Keratinocyte (primary cell): ENCODE data around the gene CD300LD. TPM values are rescaled to one million over a fixed set of nuclear protein-coding genes. Genes with fewer than 3 reads are reported as not detected.

Experiments
- DNase-seq: peaks from one replicate; pipeline ENCODE4 v3.0.0-alpha.2; 2011; ENCODE audit warnings: low read depth, missing footprints, low spot score
- FAIRE-seq: peaks from 2 replicates; lab custom pipeline; 2011; peaks lifted over from hg19 to GRCh38; lab: Jason Lieb, UNC
- H2AFZ ChIP-seq: 2 replicates; pipeline ENCODE4 v1.6.0; 2012; ENCODE audit warnings: low read length, control low read depth, inconsistent platforms; ENCODE audit not compliant: control insufficient read depth
- H3K27ac ChIP-seq: 2 replicates; pipeline ENCODE4 v1.5.1; 2011; ENCODE audit warnings: low read length; ENCODE audit not compliant: control insufficient read depth, insufficient read depth
- H3K27me3 ChIP-seq: 3 replicates; pipeline ENCODE4 v1.6.0; 2011; ENCODE audit warnings: low read length; ENCODE audit not compliant: control insufficient read depth, insufficient read depth; ENCODE audit errors: extremely low read depth
- H3K36me3 ChIP-seq, 2 experiments: 2 replicates in 1 of 2; 3 replicates in 1 of 2; pipeline ENCODE4 v1.5.1; 2011; ENCODE audit warnings: low read length in 2 of 2, mild to moderate bottlenecking in 1 of 2; ENCODE audit not compliant: control insufficient read depth in 2 of 2, insufficient read depth in 2 of 2; ENCODE audit errors: extremely low read depth in 1 of 2
- H3K4me1 ChIP-seq: 3 replicates; pipeline ENCODE4 v1.5.1; 2011; ENCODE audit warnings: low read length; ENCODE audit not compliant: control insufficient read depth, insufficient read depth; ENCODE audit errors: extremely low read depth
- H3K4me2 ChIP-seq: 3 replicates; pipeline ENCODE4 v1.6.0; 2011; ENCODE audit warnings: low read depth, low read length; ENCODE audit not compliant: control insufficient read depth, insufficient read depth; ENCODE audit errors: extremely low read depth
- H3K4me3 ChIP-seq, 3 experiments: fragments of 200-600 bp in 1 of 3; sonication (generic) in 1 of 3; 2 replicates in 2 of 3; 3 replicates in 1 of 3; pipeline ENCODE4 v1.5.1; 2011 to 2016; ENCODE audit warnings: low read length in 3 of 3, mild to moderate bottlenecking in 3 of 3, control low read depth in 2 of 3, inconsistent platforms in 1 of 3, low read depth in 1 of 3, mixed read lengths in 1 of 3, mixed run types in 1 of 3, moderate library complexity in 1 of 3; ENCODE audit not compliant: control insufficient read depth in 2 of 3, insufficient read depth in 2 of 3; ENCODE audit errors: extremely low read depth in 1 of 3
- H3K79me2 ChIP-seq: 2 replicates; pipeline ENCODE4 v1.6.0; 2012; ENCODE audit warnings: low read length; ENCODE audit not compliant: control insufficient read depth, insufficient read depth
- H3K9ac ChIP-seq: 3 replicates; pipeline ENCODE4 v1.6.0; 2011; ENCODE audit warnings: low read length; ENCODE audit not compliant: control insufficient read depth, insufficient read depth; ENCODE audit errors: extremely low read depth
- H3K9me1 ChIP-seq: 3 replicates; pipeline ENCODE4 v1.6.0; 2011; ENCODE audit warnings: low read length; ENCODE audit not compliant: control insufficient read depth, insufficient read depth; ENCODE audit errors: extremely low read depth
- H3K9me3 ChIP-seq: 2 replicates; pipeline ENCODE4 v1.5.1; 2012; ENCODE audit warnings: low read depth, low read length; ENCODE audit not compliant: control insufficient read depth
- H4K20me1 ChIP-seq: 3 replicates; pipeline ENCODE4 v1.6.0; 2011; ENCODE audit warnings: low read length; ENCODE audit not compliant: control insufficient read depth, insufficient read depth; ENCODE audit errors: extremely low read depth
- CTCF ChIP-seq, 3 experiments: IDR thresholded peaks in 1 of 3; conservative IDR thresholded peaks in 1 of 3; optimal IDR thresholded peaks in 1 of 3; 2 replicates in 2 of 3; 3 replicates in 1 of 3; pipeline versions ENCODE3 to v1.5.1; 2011; ENCODE audit warnings: low read length in 3 of 3, mild to moderate bottlenecking in 3 of 3, moderate library complexity in 2 of 3, control low read depth in 1 of 3, inconsistent platforms in 1 of 3; ENCODE audit not compliant: insufficient read depth in 2 of 3; ENCODE audit errors: extremely low read depth in 1 of 3
- EZH2 ChIP-seq: IDR thresholded peaks from one replicate; pipeline ENCODE4 v1.6.1; 2012; ENCODE audit warnings: inconsistent platforms, mild to moderate bottlenecking, low read length, moderate library complexity
- dilution Hi-C: fragments of 300-500 bp; cut with MboI; formaldehyde crosslinking; loops from one replicate; pipeline ENCODE4 v1.7.0; 2020; ENCODE audit warnings: low sequenced_read_pairs; ENCODE audit not compliant: extremely low pct_ligation_motif_present
- polyA minus RNA-seq, 3 experiments: library from RNA; depleted of rRNA, polyadenylated mRNA; stranded (reverse); fragments of >200 nt; gene quantifications; 1 replicate in 1 of 3; 2 replicates in 1 of 3; 3 replicates in 1 of 3; pipeline ENCODE4 v1.2.3, GENCODE V29; 2011
- polyA plus RNA-seq, 5 experiments: library from polyadenylated mRNA; depleted of rRNA in 3 of 5; stranded (reverse) in 3 of 5; stranded (forward) in 1 of 5; unstranded in 1 of 5; fragments of >200 nt; gene quantifications; 1 replicate in 1 of 5; 2 replicates in 3 of 5; 3 replicates in 1 of 5; pipeline versions ENCODE4 v1.2.1 to v1.2.3, GENCODE V29; 2011 to 2012; ENCODE audit warnings: missing spikeins in 2 of 5, low read depth in 1 of 5, low replicate concordance in 1 of 5

Gene CD300LD
- polyA plus RNA-seq = not detected in 3 replicates
- polyA plus RNA-seq (2011; ENCODE audit: low read depth) = not detected
- not detected in 2 replicates for polyA plus RNA-seq (2011; cell fraction: cytosol; rRNA removed)
- polyA plus RNA-seq (2011; cell fraction: nucleus; rRNA removed) = not detected in 2 replicates
- not detected in 2 replicates for polyA plus RNA-seq (2012; ENCODE audit: low replicate concordance)
- not detected in 3 replicates for polyA minus RNA-seq
- polyA minus RNA-seq (2011; cell fraction: cytosol; rRNA and poly(A)+ RNA removed) = not detected
- not detected in 2 replicates for polyA minus RNA-seq (2011; cell fraction: nucleus; rRNA and poly(A)+ RNA removed)

GRCh38 chr17:74592087-74592990, at the start of gene CD300LD:
TSS of gene CD300LD (minus strand) at chr17:74592283. CDS start at chr17:74592202, 81 bp downstream.
- dilution Hi-C loops = no loop called here
- DNase-seq (no peak), FAIRE-seq (no peak)
- Histone ChIP-seq H3K4me1 (no peaks in the 10 kb centered on the region), H3K79me2 (no peaks in the 10 kb centered on the region), H3K9me1 (no peaks in the 10 kb centered on the region), H3K4me2 (no peak within 1 kb of the TSS), H3K27ac (no peak within 1 kb of the TSS), H3K36me3 (no peaks in the 10 kb centered on the region), H4K20me1 (no peaks in the 10 kb centered on the region), H2AFZ (no peak within 1 kb of the TSS), H3K9me3 (no peaks in the 10 kb centered on the region), H3K9ac (no peak within 1 kb of the TSS), H3K4me3 (no peak within 1 kb of the TSS), H3K27me3 (no peaks in the 10 kb centered on the region)
- no peak for TF ChIP-seq EZH2
- no peak for TF ChIP-seq CTCF (optimal IDR thresholded peaks at IDR 0.05 in 1 of 3, IDR thresholded peaks at IDR 0.05 in 1 of 3, conservative IDR thresholded peaks at IDR 0.05 in 1 of 3; ENCODE audit: extremely low read depth in 1 of 3, insufficient read depth in 2 of 3, low read length in 3 of 3)

DNA sequence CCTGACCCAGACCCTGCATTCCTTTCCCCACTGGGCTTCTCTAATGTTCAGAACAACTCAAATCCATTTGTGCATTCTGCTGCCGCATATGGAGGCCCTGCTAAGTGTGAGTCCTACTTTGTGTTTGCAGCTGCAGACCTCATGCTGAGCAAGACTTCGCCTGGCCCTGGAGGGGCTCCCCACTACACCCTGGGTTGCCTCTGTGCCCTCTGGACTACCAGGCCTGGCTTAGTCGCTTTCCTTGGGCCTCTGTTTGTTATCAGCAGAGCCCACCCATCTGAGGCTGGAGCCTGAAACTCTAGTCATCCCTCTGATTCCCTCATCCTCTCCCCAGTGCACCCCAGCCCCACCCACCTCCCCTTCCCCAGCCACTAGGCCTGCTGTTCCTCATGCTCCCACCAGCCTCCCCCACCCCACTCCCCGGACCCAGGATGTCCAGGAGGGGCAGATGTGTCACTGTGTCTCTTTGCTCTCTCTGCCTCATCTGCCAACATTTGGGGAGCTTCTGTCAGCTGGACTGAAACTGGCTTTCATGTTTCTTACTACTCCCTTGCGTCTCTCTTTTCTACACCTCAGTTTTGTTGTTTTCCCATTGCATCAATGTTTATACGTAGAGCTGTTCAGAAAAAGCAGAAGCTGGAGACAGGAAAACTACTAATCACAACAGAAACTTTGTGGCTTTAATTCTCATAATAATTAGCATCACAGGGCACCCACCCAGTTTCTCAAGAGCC, 49.3 kb upstream of the CD300LD start:
- no peaks in the 10 kb centered on the region for H3K4me1 ChIP-seq
- dilution Hi-C loops = no loop called here
- H3K27ac ChIP-seq = no peak overlapping the region
- H3K4me3 ChIP-seq = no peak overlapping the region
- H3K27me3 ChIP-seq = peaks cover 11% of the 10 kb centered on the region
- H3K36me3 ChIP-seq = no peaks in the 10 kb centered on the region
- no peaks in the 10 kb centered on the region for H3K9me3 ChIP-seq
- H2AFZ ChIP-seq = no peak overlapping the region
- no peaks in the 10 kb centered on the region for H3K79me2 ChIP-seq
- no peak for FAIRE-seq
- no peak for DNase-seq
- H3K9ac ChIP-seq = no peak overlapping the region
- H4K20me1 ChIP-seq = no peaks in the 10 kb centered on the region
- H3K4me2 ChIP-seq = no peak overlapping the region
- TF ChIP-seq CTCF (optimal IDR thresholded peaks at IDR 0.05 in 1 of 3, IDR thresholded peaks at IDR 0.05 in 1 of 3, conservative IDR thresholded peaks at IDR 0.05 in 1 of 3; ENCODE audit: extremely low read depth in 1 of 3, insufficient read depth in 2 of 3, low read length in 3 of 3) = no peak
- no peaks in the 10 kb centered on the region for H3K9me1 ChIP-seq
